Measurements from ENCODE around the gene RSPO3. TPM values are rescaled to one million over a fixed set of nuclear protein-coding genes. Genes with fewer than 3 reads are reported as not detected.

Gene RSPO3
- total and polyA plus RNA-seq, 2 donors (not counting 1 experiment from before 2014, with no cell fraction given), result 0.85 to 12.4 TPM

- H3K36me3 ChIP-seq (ENCODE audit: control insufficient read depth, insufficient read depth, low read length), result no peaks in the 10 kb centered on the region
- no peak overlapping the region for H3K4me2 ChIP-seq (ENCODE audit: extremely low read depth, insufficient read depth, low read length)
- TF ChIP-seq EZH2 (IDR thresholded peaks at IDR 0.05; ENCODE audit: low read length, missing control alignments) (no peak), CTCF (conservative IDR thresholded peaks at IDR 0.05 in 1 of 2, IDR thresholded peaks at IDR 0.05 in 1 of 2; ENCODE audit: low read depth in 1 of 2, low read length in 2 of 2) (no peak)
- H3K9ac ChIP-seq (ENCODE audit: insufficient read depth, low read length), result no peak overlapping the region
- H4K20me1 ChIP-seq (ENCODE audit: control insufficient read depth, extremely low read depth, insufficient read depth, low read length), result no peaks in the 10 kb centered on the region
- H2AFZ ChIP-seq (ENCODE audit: low read length), result no peak overlapping the region
- no peaks in the 10 kb centered on the region for H3K9me3 ChIP-seq (ENCODE audit: control insufficient read depth, insufficient read depth, low read depth, low read length)
- no peaks in the 10 kb centered on the region for H3K4me1 ChIP-seq (ENCODE audit: control insufficient read depth, extremely low read depth, insufficient read depth, low read length)
- H3K27ac ChIP-seq (ENCODE audit: insufficient read depth, low read length), result no peak overlapping the region
- DNase-seq (ENCODE audit: low read depth in 2 of 2), result peak in 1 of 2 donors; percentile 75
- H3K27me3 ChIP-seq (ENCODE audit: control insufficient read depth, insufficient read depth, low read length), result no peaks in the 10 kb centered on the region
- no peaks in the 10 kb centered on the region for H3K79me2 ChIP-seq (ENCODE audit: control insufficient read depth, insufficient read depth, low read length)
- no peak overlapping the region for H3K4me3 ChIP-seq (replicated peaks in 1 of 4; ENCODE audit: control extremely low read depth in 1 of 4, insufficient read depth in 1 of 4, low read depth in 3 of 4, low read length in 4 of 4)
Observed at GRCh38 chr6:127243501-127243900, 125.0 kb downstream of the RSPO3 start.

Other genes with a start within 250 kb of the RSPO3 start
- 59.9 and 61.9 TPM in 2 replicates for gene RNF146, start 148.2 kb downstream of the RSPO3 start, total RNA-seq
- gene RNF146, start 148.2 kb downstream of the RSPO3 start, polyA plus RNA-seq, result 34.6 and 50.9 TPM in 2 replicates
- 47.0 and 51.7 TPM in 2 replicates for gene ECHDC1, start 224.9 kb downstream of the RSPO3 start, total RNA-seq
- gene ECHDC1, start 224.9 kb downstream of the RSPO3 start, polyA plus RNA-seq, result 64.4 and 65.2 TPM in 2 replicates